ENCODE measurements around the gene TAGLN2.
"Not testable (repeated sequence)": the region's sequence is repeated elsewhere in the genome, so short reads cannot be mapped to it uniquely, and the experiment has no call there.

TAGLN2 gene

DNA sequence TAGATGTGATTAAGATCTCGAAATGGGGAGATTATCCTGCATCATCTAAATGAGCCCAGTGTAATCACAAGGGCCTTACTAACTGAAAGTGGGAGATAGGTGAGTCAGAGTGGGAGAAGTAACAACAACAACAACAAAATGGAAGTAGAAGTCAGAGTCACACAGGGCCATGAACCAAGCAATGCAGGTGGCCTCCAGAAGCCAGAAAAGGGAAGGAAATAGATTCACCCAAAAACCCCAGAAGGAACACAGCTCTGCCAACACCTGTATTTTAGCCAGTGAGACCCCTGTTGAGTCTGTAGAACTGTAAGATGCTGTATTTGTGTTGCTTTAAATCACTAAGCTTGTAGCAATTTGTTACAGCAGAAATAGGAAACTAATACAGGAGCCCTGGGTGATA, 4.1 kb downstream of the TAGLN2 start:
- no peak for DNase-seq

DNA sequence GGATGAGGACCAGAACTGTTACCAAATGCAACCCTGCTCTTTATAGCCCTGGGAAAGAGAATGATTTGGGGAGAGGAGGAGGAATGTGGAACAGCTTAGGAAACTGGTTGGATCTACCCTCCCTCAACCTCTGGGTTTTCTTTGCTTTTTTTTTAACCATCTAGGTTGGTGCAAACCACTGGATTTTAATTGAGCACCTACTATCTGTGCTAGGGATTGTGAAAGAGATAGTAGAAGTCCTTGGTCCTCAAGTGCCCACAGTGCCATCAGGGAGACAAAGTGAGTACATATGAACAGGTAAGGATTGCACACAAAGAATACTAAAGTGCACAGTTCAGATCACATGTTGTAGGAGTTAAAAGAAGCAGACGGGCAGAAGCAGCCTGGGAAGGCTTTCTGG, 4.7 kb downstream of the TAGLN2 start:
- no peak for DNase-seq

DNA sequence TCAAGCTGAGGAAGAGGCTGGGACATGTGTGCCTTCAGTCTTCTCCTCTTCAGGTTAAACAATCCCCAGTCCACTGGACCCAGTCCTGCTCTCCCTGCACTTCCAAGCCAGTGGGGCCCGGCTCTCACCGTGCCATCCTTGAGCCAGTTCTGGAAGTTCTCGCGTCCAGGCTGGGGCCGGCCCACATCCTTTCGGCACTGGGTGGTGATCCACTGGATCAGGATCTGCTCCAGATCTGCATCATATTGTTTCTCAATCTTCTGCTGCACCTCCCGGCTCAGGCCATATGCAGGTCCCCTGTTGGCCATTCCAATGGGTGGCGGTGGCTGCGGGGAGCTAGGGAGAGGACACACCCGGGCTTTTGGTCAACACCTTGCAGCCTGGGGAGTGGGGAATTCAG, 5.1 kb downstream of the TAGLN2 start:
- DNase-seq: no peak

DNA sequence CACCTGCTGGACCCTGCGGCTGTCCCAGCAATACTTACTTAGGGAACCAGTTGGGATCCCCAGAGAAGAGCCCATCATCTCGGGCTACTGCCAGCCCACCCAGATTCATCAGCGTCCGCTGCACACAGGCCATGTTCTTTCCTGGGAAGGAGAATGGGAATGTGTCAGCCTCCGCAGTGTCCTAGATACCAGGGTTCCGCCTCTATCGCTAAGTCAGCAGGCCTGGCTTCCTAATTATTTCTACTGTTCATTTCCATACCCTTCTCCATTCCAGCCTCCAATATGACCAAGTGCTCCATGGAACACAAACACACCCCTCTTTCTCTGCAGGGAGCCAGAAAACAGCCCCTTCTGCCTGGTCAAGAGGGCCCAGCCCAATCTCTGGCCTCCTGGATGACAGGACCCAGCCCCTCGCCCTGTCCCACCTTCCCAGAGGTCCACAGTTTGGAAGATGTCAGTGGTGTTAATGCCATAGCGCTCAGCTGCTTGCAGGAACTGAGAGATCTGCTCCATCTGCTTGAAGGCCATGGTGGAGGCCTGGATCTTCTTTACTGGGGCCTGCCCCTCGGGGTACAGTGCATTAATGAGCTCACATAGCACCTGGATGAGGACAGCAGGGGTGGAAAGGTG, 6.0 kb downstream of the TAGLN2 start:
- DNase-seq: no peak

DNA sequence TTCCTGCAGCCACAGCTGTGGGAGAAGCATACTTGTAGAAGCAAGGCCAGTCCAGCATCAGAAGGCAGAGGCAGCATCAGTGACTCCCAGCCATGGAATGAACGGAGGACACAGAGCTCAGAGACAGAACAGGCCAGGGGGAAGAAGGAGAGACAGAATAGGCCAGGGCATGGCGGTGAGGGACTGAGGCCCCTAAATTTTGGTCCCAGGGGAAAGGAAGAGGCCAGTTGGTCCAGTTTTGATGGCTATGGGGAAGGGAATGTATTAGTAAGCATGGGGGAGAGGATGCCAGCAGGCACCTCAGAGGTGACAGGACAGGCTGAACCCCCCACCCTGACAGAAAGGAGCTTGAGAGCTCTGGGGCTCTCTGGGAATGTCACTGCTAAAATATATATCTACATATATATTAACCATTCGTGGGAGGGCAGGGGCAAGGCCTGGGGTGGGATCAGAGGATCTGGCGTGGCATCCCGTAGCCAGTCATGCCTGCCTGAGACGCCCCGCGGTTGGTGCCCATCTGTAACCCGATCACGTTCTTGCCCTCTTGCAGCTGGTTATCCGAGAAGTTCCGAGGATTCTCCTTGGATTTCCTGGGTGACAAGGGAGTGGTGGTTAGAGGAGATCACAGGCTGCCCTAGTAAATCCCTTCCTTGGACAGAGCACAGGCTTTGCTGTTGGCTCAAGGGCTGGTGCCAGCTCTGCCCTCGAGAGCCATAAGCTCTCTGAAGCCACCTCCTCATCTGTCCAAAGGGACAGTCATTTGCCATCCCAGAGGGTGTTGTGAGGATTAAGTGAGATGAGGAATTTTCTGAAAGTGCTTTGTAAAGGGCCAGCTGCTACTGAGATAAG, 6.7 kb downstream of the TAGLN2 start:
- DNase-seq: no peak

DNA sequence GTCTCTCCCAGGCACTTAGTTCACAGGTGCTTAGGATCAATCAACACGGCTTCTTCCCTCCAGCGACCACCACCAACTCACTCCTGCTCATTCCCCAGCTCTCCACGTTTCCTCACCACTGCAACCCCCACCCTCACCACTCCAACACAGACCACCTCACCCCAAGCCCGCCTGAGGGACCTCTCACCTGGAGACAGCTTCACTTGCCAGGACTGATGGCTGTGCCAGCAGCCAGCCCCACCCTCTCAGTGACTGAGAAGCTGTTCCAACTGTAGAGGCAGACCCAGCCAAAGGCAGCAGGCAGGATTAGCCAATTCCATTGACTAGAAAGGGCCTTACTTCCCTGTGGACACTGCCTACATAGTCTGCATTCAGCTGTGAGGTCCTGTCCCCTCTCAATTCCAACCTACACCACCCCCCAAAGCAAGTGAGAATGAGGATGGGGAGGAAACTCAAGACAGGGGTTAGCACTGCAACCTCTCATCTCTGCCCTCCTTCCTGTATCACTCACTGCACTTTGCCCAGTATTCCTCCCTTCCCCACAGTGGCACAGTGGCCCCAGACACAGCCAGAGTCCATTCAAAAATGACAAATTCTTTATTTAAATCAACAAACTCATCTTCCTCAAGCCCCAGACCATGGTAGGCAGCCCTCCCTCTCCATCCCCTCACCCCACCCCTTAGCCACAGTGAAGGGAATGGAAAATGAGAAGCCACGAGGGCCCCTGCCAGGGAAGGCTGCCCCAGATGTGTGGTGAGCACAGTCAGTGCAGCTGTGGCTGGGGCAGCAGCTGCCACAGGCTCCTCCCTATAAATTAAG, 7.6 kb downstream of the TAGLN2 start:
- DNase-seq: no peak

DNA sequence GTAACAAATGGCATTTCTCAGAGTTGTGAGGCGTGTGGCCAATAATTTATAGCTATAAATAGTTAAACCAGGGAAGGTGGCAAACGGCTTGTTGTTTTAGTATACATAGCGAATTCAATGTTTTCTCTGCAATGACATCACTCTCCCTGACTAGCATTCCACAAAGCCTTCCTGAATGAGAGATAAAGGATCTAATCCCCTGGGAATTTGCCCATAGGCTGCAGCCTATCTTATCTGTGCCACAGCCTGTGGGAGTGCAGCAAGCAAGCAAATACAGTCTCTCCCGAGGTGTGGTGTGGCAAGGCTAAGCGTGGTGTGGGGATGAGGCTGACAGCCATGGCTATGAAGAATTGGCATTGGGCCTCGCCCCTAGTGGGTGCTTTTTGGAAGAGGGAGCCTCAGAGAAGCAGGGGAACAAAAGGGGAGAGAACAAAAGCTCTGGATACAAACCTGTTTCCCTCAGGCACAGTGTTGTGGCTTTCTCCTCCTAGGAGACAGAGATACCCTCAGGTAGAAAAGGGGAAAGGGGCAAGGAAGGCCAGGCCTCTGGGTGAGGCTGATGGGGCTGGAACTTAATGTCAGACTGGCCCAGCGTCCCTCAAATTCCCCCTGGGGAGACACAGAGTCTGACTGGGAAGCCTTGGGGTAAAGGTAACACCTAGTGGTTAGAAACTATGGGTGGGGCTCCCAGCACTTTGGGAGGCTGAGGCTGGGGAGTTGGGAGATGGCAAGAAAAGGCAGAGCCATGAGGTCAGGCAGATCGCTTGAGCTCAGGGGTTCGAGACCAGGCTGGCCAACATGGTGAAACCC, 8.9 kb downstream of the TAGLN2 start:
- DNase-seq: no peak

DNA sequence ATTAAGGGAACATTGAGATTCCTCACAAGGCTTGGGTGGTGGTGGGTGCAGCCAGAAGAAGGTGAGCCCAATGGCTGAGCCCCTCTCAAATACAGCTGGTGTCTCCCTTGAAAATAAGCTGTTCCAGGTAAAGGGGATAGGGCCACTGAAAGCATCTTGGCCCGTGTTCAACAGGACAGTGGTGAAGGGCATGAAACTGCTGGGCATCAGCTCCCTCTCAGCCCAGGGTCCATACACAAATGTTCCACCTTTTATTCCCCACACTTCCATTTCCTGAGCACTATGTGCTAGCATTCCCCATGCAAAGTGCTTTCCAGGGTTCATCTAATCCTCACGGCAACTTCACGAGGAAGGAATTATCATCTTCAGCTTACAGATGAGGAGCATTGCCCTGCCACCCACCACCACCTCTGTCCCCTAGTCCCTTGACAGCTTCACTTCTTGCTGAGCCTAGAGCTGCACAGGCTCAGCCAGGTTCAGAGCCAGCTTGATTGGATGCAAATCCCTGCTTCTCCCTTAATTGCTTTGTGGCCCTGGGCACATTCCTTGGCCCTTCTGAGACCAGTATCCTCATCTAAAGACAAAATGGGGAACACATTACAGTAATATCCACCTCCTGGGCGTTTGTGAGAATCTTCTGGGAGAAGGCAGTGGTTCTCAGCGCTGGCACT, 9.6 kb downstream of the TAGLN2 start:
- DNase-seq: no peak

DNA sequence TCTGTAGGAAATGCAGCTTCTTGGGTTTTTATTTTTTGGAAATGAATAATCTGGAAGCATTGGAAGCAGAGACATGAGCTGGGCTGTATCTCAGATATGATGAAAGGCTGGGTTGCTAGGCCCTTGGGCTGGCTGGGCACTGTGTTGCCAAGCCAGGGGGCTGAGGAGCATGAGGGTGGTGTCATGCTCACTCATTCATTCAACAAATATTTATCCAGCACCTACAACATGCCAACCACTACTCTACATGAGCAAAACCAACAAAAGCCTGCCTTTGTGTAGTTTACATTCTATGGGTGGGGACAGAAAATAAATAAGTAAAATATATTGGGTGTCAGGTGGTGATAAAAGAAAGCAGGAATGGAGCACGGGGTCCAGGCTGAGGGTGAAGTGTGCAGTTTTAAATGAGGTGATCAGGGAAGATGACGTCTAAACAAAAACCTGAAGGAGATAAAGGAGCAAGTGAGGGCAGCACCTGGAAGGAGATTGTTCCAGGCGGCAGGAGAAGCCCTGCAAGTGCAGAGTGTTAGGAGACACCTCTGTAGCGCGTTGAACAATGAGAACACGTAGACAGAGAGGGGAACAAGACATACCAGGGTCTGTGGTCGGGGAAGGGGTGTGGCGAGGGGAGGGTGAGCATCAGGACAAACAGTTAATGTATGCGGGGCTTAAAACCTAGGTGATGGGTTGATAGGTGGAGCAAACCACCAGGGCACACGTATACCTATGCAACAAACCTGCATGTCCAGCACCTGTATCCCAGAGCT, 10.9 kb downstream of the TAGLN2 start:
- DNase-seq: no peak

DNA sequence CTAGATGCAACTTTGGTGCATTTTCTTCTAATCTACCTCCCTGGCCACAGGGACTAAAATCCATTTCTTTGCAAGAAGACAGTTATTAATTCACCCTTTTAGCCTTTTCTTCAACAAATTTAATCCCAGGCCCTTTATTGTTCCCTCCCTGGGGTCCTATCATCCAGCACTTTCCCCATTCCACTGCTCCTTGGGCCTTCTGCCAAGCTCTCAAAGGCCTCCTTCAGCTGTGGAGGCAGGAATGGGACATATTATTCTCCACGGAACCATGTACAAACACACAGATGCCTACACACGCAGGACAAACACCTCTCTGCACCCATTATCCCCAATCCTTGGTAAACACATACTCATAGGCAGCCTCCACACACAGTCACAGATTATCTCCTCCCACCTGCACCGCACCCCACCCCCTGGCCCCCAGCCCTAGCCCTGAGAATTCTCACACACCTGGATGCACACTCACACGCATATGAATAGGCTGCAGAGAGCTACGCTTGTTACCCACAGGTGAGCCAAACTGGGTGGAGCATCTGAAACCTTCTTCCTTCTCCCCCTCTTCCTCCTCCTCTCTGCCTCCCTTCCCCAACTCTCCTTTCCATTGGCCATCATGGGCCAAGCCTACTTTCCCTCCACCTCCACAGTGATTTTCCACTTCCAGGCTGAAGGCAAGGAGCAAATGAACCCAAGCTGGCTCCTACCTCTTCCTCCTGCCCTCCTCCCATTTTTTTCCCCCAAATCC, 11.7 kb downstream of the TAGLN2 start:
- no peak for DNase-seq

DNA sequence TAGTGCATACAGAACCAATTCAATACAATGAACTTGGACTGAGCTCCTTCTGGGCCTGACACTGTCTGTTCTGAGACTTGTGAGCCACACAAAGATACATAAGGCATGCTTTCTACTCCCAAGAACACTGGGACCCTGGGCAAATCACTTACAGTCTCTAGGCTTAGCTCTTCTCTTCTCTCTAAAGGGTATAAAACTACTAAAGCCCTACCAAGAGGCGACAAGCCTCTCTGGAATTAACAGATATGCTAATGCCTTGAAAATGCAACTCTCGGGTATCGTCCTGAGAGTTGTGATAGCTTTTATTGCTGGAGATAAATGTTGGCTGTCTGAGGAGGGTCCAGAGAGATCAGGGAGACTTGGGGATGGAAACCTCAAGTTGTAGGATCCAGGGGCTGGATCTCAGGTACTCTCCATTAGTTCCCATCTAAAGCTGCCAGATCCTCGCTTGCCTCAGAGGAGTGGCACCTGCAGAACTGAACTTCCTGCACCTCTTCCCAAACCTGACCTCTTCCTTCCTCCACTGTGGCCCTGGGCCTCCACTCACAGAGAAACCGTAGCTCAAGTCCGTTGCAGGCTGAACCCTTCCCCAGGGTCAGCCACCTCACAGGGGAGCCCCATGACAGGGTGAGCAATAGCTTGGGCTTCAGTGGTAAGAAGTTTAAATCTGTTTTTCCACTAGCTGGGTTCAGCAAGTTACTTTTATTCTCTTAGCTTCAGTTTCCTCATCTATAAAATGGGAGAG, 13.8 kb downstream of the TAGLN2 start:
- no peak for DNase-seq

DNA sequence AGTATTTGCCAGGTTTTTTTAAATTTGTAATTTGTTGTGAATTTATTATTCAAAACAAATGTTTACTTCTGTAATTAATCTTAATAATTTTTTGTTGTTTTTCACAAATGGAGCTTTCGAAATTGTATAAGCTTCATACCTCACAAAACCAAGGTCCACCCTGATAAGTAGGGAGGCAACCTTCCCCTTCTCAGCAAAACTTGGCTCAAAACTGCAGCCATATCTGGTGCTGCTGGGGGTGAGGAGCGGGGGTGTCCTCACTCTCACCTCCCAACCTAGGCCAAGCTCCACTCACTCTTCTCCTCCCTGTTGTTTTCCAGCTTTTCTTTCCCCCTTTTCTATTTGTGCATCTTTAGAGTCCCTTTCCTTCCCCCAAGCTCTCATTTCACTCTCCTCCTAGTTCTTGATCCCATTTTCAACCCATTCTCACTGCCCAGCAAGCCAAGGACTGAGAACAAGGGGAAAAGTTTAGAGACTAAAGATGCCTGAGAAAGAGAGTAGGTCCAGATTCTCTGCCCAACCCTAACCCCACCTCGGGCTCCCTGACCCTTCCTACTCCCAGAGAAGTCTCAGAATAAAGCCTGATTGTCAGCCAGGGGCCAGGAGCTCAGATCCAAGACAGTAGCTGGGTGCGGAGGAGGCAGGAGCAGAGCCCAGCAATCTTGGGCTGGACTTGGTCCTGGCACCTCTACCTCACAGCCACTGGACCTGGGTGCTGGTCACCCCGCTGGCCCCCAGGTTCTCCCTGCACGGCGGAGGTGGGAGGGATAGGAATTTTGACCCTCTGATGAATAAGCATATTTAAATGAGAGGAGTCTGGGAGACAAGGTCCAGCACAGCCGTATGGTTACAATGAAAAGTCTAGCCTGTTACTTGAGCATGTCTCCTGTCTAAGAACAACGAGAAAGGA, 17.0 kb downstream of the TAGLN2 start:
- no peak for DNase-seq

DNA sequence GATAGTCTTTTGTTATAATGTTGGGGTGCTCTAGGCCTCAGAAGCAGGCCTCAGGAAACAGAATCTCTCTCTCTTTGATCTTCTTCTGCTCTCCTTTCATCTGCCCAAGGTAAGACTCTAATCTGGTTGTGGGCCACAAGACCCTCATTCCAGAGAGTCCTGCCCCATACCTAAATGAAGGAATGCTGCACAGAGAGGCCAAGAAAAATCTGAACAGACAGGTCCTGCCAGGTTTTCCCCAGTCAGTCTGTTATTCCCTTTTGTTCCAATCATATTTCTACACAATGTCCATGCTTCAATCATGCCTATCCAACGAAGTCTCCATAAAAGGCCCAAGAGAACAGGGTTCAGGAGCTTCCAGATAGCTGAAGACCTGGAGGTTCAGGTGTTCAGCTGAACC, 18.3 kb downstream of the TAGLN2 start:
- no peak for DNase-seq

DNA sequence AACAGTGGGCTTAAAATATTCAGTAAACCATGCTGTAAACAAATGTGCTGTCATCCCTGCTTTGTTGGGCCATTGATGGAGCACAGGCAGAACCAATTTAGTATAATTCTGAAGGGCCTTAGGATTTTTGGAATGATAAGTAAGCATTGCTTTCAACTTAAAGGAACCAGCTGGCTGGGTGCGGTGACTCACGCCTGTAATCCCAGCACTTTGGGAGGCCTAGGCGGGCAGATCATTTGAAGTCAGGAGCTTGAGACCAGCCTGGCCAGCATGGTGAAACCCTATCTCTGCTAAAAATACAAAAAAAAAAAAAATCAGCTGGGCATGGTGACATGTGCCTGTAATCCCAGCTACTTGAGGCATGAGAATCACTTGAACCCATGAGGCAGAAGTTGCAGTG, 21.3 kb downstream of the TAGLN2 start:
- DNase-seq: not testable (repeated sequence)

DNA sequence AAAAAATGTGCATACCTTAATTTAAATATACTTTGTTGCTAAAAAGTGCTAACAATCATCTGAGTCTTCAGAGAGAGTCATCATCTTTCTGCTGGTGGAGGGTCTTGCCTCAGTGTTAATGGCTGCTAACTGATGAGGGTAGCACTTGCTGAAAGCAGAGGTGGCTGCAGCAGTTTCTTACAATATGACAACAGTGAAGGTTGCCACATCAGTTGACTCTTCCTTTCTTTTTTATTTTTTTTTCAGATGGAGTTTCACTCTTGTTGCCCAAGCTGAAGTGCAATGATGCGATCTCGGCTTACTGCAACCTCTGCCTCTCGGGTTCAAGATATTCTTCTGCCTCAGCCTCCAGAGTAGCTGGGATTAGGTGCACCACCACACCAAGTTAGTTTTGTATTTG, 22.8 kb downstream of the TAGLN2 start:
- no peak for DNase-seq

DNA sequence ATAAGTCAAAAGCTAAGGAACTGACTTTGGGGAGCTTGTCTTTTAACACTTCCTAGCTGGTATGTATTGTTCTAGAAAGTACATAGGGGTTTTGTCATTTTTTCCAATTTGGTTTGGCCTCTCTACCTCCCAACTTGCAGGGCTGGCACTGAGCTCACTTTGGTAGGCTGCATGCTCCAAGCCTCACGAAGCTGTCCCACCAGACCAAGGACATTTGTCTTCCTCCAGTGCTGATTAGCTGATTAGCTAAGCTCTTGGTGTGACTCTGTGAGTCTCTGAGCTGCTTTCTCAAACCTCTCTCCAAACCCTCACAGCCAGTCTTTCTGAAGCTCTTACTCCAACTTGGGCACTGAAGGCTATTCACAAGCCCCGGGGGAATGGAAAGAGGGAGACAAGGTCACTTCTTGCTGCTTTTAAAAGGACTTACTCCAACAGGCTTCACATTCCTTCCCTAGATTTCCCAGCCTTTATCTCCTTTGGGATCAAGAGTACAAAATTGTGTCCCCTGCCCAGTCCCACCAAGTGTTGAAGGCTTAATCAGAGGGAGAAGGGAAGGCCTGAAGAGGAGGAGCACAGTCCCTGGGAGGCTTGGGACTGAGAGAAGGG, 24.4 kb downstream of the TAGLN2 start:
- no peak for DNase-seq

DNA sequence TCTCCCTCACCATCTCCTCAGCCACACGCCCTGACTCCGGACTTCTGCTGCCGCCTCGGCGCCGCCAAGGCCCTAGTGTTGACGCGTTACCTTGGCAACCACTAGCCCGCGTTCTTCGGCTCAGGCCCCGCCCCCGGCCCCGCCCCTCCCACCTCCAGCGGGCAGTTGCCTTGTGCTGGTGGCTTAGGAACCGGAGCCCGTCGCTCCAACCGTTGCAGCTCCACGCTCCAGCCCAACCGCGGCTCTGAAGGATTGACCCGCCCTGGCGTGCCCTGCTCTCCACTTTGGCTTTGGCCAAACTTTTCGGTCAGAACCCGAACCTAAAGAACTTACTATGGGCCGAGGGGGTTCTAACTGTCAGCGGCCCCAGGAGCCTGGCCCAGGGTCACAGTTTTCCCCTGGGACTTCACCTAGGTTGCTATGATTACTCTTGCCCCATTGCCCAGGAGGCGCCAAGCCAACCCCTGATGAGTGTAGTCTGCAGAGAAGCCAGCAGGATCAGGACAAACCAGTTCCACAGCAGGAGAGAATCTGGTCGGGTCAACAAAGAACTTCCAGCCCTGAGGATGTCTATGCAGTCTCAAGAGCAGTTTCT, 25.1 kb downstream of the TAGLN2 start, which contains the start of gene CFAP45:
Gene CFAP45, minus strand, starts transcription at position 80 of the 595 bp plus-strand sequence. Its CDS starts 67 bp downstream, at position 13.
- no peak for DNase-seq

DNA sequence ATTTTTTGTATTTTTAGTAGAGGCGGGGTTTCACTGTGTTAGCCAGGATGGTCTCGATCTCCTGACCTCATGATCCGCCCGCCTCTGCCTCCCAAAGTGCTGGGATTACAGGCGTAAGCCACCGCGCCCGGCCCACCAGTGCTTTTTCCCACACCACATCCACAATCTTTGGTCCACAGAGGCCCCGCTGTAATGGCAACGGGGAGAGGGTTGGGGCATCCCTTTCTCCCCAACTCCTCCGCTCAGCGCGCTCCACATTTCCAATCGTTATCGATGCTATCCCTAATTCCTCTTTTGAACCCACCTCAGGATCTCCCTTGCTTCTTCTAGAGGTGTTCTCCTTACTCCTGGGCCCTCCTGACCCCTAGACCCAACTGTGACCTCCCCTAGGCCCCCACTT, 25.7 kb downstream of the TAGLN2 start:
- not testable (repeated sequence) for DNase-seq

Data from midbrain (tissue), 1 donor.